K562 (cell line): Measurements from ENCODE around the gene ATRIP.

Source experiments
- CLOCK ChIP-seq: fragments of 250-450 bp; sonication (Bioruptor Pico); IDR thresholded peaks from 2 replicates; pipeline ENCODE4 v1.4.0; 2020; ENCODE audit warnings: mild to moderate bottlenecking, moderate library complexity, borderline replicate concordance
- CREB1 ChIP-seq, 2 experiments: sonication (generic) in 1 of 2; formaldehyde crosslinking in 1 of 2; IDR thresholded peaks; 2 replicates each; pipeline versions ENCODE4 v1.6.1 to v1.8.0; 2012 to 2022; ENCODE audit warnings: inconsistent platforms in 1 of 2, mild to moderate bottlenecking in 1 of 2, missing genetic modification reagents in 1 of 2, moderate library complexity in 1 of 2
- DNMT1 ChIP-seq: fragments of 450-650 bp; IDR thresholded peaks from 2 replicates; pipeline ENCODE4 v1.6.1; 2016; ENCODE audit warnings: antibody characterized with exemption, mild to moderate bottlenecking
- MAFK ChIP-seq: IDR thresholded peaks from 2 replicates; pipeline ENCODE4 v1.6.1; 2011; ENCODE audit warnings: low read length, improper control_type of control experiment
- NFATC3 ChIP-seq: fragments of 450-650 bp; IDR thresholded peaks from 2 replicates; pipeline ENCODE4 v1.6.1; 2017; ENCODE audit warnings: mild to moderate bottlenecking
- RBM17 ChIP-seq: fragments of 200-400 bp; formaldehyde crosslinking; IDR thresholded peaks from 2 replicates; pipeline ENCODE4 v1.6.1; 2017; ENCODE audit warnings: low read depth, mild to moderate bottlenecking, low read length, borderline replicate concordance
- REST ChIP-seq, 2 experiments: fragments of 450-650 bp; formaldehyde crosslinking in 1 of 2; IDR thresholded peaks; 2 replicates each; pipeline versions ENCODE4 v1.4.0 to v1.6.1; 2014 to 2020; ENCODE audit warnings: mild to moderate bottlenecking in 2 of 2, borderline replicate concordance in 1 of 2, low read depth in 1 of 2
- TRIM25 ChIP-seq: fragments of 450-650 bp; IDR thresholded peaks from 2 replicates; pipeline ENCODE4 v1.7.0; 2016; ENCODE audit warnings: borderline replicate concordance
- ZNF318 ChIP-seq, 2 experiments: fragments of 450-650 bp; IDR thresholded peaks; 2 replicates each; pipeline ENCODE4 v1.6.1; 2016; ENCODE audit warnings: mild to moderate bottlenecking in 2 of 2, borderline replicate concordance in 1 of 2, low read depth in 1 of 2, moderate library complexity in 1 of 2
- ZNF408 ChIP-seq: fragments of 250-450 bp; sonication (Bioruptor Pico); IDR thresholded peaks from 2 replicates; pipeline ENCODE4 v1.4.0; 2020; ENCODE audit warnings: low read depth, mild to moderate bottlenecking, moderate library complexity

GRCh38 chr3:48477959-48478520, 31.5 kb downstream of the ATRIP start:
- TF ChIP-seq RBM17 (no peak), ZNF318 (IDR thresholded peaks at IDR 0.05; ENCODE audit: borderline replicate concordance in 1 of 2, low read depth in 1 of 2) (no peak), REST (IDR thresholded peaks at IDR 0.05; ENCODE audit: borderline replicate concordance) (no peak), REST (CRISPR knock-in tag; IDR thresholded peaks at IDR 0.05; ENCODE audit: low read depth) (no peak), MAFK (no peak), ZNF408 (CRISPR knock-in tag) (no peak), CREB1 (IDR thresholded peaks at IDR 0.05) (no peak), CREB1 (CRISPR knock-in tag; IDR thresholded peaks at IDR 0.05) (no peak), CLOCK (no peak), NFATC3 (no peak), TRIM25 (no peak), DNMT1 (no peak)
